HL-60/S4 (cell line): ENCODE results near the gene CCDC92.

Experiments used
- in situ Hi-C: fragments of 300-500 bp; cut with MboI; formaldehyde crosslinking; loops from 2 replicates; pipeline ENCODE4 v1.14.3; 2022; ENCODE audit warnings: low sequenced_read_pairs

Gene CCDC92

DNA sequence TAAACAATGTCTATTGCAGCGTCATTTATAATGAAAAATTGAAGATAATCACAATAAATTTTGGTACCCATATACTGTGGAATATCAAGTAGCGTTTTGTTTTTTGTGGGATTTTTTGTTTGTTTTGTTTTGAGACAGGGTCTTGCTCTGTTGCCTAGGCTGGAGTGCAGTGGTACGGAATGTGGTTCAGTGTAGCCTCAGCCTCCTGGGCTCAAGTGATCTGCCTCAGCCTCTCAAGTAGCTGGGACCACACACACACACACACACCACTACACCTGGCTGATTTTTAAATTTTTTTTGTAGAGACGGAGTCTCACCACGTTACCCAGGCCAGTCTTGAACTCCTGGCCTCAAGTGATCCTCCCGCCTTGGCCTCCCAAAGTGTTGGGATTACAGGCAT lies 6.9 kb upstream of the CCDC92 start:
- in situ Hi-C loops, result no loop called here

DNA sequence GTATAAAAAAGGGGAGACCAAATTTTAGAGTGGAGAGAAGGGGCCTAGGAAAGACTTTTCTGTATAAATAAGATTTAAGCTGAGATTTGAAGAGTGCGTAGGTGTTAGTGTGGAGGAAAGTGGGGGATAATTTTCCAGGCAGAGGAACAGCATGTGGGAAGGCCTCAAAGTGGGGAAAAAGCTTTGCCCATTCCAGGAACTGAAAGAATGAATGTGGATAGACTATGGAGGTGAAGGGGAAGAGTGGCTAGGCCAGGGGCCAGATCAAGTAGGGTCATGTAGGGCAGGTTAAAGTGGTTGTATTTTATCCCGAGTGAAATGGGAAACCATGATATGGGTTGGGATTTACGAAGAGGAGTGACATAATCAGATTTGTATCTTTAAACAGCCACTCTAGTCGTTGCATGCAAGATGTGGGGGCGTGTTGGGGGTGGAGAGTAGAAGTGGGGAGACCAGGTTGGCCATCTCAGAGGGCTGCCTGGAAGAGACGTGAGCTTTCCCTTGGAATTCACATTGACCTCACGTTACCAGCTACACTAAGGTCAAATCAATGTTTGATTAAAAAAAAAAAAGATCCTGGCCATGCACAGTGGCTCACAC lies 3.7 kb upstream of the CCDC92 start:
- in situ Hi-C loops, result no loop called here

DNA sequence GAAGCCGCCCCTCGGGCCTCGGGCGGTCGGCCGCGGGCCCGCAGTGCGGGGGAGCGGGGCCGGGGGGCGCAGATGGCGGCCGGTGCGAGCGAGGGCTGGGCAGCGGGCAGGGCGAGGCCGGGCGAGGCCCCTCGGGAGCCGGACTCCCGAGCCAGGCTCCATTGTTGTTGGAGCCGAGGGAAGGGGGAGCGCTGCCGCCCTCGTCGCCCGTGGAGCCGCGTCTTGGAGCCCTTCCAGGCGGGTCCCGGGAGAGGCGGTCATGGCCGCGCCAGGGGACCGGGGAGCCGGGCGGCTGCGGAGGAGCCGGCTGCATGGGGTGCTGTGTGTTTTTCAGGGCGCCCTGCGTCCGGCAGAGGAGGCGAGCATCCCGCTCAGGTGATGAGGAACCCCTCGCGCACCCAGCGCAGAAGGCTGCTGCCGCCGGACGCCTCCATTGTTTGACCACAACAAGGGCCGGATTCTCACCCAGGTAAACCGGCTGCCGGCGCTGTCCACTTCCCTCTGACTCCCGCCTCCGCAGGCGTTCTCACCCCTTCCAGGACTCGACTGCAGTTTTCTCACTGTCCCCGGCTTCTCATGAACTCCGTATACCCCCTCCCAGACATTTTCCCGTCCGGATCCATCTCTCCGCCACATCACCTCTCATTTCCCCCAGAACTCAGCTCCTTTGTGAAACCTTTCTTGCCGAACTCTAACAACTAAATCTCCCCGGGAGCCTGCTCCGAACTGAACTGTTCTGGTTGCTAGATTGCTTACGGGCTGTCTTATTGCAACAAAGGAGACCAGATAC lies 1.1 kb upstream of the CCDC92 start:
- in situ Hi-C loops, result no loop called here

DNA sequence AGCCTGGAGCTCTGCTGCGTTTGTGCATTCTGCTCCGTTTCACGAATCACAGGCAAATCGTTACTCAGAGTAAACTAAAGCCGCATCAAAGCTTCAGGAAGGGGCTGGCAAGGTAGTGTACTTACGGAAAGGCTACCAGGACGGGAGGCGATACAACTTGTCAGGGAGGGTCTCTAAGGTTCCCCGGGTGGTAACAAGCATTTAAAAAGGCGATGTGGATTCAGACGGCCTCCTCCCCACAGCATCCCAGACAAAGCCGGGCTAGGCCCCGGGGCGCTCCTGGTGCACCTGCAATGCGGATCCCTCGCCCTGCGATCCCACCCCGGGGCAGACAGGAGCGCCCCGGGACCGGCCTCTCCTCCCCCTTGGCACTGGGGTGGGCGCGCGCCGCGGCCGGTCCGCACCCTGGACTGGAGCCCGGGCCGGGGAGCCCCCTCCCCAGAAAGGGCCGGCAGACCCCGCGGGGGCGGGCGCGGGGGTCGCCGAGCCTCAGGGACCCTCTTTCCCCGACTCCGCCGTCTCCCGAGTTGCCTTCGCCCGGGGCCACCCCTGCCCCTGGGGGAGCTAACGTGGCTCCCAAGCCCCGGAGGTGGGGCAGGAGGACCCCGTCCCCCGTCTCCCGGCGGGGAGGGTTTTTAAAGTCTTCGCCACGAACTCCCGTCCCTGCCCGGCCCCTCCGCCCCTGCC lies 718 bp downstream of the CCDC92 start:
- in situ Hi-C loops, result no loop called here

DNA sequence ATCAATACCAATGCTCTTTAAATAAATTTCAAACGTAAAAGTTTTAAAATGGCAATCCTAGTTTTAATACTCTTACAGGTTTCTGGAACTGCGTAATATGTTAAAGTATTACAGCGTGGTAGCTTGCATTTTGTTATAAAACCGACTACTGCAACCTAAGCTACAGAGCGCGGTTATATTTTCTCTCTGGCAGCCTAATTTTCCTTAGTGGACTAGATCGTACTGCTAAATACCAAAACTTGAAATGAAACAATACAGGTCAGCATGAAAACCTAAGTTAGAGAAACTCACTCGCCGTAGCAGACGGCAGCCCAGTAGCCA lies 1.2 kb downstream of the CCDC92 start:
- in situ Hi-C loops, result no loop called here

DNA sequence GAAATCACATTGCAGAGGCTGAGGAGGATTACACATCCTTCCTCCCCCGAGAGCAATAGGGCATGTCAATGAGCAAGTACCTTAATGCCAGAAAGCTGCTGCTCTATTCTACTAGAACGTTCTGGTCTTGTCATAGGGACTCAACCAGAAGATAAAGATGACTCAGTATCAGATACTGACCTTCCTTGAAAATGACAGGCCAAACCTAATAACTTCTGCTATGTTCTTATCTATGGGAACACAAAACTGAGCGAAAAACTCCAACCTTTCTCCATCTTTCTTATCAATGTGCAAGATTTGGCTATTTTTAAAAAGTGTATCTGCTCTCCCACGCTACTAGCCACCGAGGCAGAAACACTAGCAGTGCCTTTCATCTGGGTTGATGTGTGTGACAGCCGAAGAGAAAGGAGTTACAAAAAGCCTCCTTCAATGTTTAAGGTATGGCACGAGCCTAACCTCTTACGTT lies 5.5 kb downstream of the CCDC92 start:
- in situ Hi-C loops, result no loop called here

DNA sequence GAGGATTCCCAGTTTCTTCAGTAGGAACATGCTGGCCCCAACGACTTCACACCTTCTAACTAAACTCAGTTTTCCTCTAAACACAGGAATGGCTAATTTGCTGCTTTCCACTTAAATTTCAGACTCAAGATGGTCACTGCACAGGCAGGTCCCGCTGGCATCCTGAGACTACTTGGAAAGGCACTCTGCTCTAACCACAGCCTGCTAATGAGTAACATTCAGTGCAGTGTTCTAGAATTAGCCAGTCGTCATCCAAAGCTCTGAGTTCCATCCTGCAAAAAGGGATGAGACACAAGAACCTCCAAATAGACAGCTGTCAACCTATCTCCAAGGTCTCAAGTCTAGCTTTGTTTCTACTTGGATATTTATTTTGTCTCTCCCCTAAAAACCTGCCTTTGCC lies 6.0 kb downstream of the CCDC92 start:
- in situ Hi-C loops, result no loop called here

DNA sequence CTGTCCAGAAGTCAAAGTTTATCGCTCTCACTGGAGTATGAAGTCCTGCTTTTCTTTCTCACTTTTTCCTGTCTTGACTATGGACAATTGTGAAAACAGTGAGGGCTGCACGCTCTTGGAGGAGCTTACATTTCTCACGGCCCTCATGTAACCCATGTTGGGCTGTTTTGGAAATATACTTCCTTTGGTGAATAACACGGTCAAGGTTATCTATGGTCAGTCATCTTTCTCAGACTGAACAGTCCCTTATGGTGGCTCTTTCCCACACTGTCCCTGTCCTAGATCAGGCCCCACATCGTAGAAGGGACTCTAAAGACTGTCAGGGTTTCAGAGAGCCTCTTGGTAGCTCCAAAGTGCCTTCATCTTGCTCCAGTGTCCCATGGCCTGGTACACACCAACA lies 7.2 kb downstream of the CCDC92 start:
- in situ Hi-C loops, result no loop called here

DNA sequence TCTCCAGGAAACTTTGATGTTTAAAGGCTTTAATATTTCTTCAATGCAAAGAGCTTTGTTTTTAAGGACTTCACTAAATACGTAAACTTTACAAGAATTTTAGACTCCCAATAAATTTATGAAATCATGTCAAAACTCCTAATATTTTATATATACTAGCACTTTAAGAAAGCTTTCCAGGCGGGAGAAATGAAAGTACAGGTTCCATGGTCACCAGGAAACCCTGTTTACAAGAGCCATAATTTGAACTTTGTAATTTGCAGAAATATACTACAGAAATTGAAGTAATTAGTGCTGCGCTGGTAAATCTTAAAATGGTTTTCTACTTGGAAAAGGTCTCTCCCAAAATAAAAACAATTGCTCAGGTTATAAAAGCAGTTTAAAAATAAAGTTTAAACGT lies 8.8 kb downstream of the CCDC92 start:
- in situ Hi-C loops, result no loop called here

DNA sequence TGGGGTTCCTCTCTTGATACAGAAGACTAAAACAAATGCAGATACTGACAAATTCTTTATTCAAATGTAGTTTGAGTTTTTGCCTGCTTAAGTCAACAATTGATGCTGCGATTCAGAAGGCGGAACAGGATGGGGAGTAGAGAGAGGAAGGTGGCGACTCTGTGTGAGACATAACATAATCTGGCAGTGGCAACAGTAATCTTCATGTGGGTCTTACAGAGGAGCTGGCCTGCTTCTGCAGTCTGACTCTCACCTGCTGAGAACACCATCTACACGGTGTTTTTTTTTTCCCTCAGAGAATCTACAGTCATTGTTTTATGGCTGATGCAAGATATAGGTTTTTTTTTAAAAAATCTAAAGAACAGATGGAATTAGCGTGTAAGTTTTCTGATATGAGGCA lies 10.1 kb downstream of the CCDC92 start:
- in situ Hi-C loops, result no loop called here

DNA sequence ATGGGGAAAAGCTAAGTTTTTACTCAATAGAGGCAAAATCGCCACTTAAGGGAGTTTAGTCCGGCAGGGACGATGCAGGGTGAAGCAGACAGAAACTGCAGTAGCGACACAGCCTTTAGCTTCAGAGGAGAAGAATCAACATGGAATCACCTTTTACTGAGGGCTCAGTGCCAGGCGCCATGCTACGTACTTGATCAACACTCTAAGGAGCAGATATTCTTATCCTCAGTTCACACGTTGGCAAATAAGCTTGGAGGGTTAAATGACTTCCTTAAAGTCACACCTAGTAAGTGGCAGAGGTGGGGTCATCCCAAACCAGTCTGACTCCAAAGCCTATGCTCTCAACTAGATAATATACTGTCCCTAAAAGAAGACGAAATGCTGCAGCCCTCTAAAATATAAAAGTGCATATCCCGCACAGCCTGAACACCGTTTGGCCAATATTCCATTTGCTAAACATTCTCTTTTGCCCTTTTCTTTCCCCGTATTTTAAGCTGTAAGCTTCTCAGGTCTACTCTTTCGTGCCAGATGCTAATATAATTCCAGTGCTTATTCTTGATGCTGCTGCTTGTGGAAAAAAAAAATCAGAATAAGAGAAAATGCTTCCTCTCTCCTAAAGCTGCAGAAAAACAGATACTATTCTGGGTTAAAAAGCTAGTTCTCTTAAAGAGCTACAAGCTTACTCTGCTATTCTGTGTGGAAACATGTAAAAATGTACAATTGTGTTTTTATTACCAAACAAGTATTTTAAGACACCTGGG lies 10.9 kb downstream of the CCDC92 start:
- in situ Hi-C loops, result no loop called here

DNA sequence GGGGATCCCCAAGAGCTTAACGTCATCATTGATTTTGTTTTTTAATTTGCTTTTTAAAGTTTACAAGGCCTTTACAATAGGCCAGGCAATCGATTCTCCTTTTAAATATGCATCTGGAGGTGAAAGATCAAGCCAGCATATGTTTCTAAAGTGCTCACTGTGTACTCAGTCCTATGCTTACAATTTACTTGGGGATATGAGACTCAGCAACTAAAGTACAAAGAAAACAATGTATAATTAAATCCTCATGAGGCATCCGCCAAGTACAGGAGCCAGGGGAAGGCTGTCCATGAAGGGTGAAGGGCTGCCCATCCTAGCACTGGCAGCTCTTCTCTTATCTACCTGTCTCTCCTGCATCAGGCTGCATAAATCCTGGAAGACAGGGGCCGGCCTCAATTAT lies 11.8 kb downstream of the CCDC92 start:
- in situ Hi-C loops, result no loop called here

DNA sequence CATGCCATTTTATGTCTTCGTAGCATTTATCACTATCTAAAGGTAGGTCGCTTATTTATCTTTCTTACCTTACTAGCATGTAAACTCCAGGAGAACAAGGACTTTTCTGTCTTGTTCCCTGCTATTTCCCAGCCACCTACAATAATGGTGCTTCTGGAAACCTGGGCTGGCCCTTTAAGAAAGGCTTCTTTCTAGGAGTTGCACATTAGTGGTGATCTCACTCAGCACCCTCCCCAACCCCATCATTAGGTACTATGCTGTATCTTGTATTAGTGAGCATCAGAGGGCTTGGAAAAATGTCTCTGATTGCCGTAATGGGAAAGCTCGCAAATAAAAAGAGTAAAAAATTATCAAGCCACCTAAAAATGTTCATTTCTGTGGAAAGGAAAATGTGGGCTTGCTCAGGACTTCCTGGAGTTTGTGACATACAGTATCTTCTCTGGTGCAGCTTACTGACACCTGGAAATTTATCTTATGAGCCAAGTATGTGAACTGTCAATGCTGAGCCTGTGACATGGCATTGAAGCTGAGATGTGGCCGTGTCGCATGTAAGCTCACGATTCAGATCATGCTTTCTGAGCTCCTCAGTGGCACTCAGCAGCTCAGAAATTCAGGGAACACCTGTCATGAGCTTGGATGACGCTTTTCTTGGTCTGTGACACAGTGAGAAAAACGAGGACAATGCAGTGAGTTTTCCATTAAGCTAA lies 12.4 kb downstream of the CCDC92 start:
- in situ Hi-C loops, result no loop called here

DNA sequence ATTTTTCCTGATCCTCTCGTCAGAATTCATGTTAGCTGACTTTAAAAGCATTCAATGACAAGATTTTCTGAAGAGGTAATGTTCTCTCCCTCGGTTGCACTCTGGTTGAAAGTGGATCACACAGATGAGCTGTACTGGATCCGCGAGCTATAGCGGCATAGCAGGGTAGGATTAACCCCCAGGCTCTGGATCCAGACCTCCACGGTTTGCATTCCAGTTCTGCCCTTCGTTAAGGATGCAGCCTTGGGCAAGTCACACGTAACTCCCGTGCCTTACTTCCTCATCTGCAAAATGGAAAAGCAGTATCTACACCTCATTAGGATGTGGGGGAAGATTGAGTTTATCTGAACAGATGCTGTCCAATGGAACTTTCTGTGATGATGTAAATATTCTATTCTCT lies 13.8 kb downstream of the CCDC92 start:
- in situ Hi-C loops, result no loop called here

DNA sequence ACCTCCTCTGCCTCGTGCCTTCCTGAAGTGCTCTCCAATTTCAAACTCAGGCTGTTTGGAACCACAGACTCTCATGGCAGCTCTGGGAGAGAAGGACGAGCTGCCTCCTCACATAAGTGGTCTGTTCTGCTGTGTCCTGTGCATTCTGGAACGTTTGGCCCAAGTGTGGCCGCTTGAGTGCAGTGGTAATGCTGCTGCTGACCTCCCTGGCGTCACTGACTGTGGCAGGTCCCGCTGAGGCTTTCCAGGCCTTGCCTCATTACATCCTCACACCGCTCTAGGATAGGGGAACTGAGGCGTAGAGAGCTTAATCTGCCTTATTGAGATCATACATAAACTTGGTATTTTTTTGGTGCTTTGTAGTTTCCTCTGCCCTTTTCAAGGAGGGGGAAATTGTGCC lies 14.2 kb downstream of the CCDC92 start:
- in situ Hi-C loops, result no loop called here

DNA sequence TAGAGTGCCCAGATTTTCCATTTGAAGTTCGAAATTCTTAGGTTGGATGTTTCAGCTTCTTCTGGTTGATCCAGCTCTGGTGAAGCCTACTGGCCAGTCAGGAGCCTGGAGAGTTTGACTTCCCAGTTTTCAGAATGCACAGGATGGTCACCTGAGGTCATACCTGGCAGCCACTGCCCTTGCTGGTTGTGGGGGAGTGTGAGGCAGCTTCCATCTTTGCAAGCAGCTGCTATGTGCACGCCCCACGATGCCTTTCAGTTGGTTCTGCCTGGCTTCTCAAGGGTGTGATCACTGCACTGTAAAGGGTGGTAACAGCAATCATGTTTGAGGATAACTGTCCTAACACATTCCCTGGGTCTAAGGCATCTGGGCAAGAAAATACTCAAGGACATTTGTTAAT lies 15.4 kb downstream of the CCDC92 start:
- in situ Hi-C loops, result no loop called here

DNA sequence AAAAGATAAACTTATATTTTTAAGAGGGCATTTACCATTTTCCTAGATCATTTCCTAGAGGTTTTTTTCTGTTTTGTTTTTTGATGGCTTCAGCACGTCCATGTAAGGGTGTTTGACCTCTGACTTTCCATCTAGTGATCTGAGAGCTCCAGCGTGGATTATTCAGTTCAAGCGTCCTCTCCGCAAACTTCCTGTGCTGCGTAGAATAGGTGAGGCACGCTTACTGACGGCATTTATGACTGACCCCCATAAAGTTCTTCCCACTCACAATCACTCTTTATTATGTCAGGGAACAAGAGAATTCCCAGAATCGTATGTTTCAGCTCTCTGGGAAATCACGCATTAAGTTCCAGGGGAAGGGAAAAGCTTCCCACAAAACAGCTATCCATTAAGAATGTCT lies 16.4 kb downstream of the CCDC92 start:
- in situ Hi-C loops, result no loop called here

DNA sequence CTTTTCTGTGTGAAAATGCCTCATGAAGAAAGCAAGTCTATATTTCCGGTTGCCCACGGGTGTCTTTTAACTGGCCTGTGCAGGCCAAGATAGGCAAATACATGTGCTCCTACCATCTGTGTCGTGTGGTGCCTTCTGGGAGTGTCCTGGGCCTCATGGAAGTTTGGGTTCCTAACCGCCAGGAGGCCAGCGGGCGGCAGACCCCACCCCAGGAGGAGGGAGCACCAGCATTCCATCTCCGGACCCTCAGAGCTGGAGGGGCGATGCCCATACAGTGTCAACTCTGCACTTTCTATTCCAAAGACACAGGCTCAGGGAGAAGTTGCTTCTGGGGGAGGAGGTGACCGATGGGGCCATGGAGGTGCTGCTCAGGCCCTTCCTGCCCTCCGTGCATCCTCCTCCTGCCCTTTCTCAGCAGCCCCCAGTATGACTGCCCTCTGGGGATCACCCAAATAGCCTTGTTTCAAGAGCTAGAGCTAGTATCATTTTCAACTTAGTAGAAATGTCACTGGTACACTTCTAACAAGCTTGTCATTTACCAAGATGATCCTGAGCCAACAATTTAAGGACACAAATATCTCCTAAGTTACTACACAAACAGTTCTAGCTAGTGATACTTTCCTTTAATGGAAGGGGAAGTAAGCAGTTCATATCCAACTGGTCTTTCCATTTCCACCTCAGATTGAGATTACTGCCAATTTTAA lies 17.8 kb downstream of the CCDC92 start:
- in situ Hi-C loops, result no loop called here

DNA sequence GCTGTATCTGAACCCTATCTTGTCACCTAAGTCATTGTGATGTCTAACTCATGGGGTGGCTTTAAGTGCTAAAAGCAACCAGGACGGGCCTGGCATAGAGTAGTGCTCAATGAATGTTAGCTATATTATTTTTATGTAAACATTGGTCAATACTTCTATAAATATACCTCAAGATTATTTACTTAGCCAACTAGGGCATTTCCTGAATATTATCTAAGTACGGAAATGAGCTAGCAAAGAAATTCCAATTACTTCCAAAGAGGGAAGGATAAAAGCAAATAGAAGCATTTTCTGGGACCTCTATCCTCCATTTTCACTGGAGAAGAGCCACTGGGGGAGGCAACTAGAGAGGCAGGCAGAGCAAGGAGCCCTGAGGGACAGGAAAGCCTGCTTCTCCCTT lies 20.6 kb downstream of the CCDC92 start:
- in situ Hi-C loops, result no loop called here

DNA sequence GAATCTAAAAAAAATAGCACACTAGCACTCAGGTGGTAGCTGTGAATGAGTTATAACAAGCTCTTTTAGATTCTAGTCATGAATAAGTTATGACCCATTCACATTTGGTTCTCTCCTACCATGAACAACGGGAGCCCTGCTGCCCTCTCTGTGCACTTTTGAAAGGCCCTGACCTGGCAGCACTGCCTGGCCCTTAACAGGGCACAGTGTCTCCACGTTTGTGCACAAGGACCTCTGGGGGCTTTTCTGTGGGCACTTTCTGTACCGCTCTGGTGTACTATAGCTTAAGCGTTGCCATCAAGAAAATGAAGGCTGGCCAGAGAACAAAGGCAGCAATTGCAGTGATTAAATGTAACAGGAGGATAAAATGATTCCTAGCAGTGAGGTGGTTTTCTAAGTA lies 21.2 kb downstream of the CCDC92 start:
- in situ Hi-C loops, result no loop called here
